Uterus (tissue), 4 donors: ENCODE data around the gene TMCO2. TPM values are rescaled to one million over a fixed set of nuclear protein-coding genes. Genes with fewer than 3 reads are reported as not detected.
"Not testable (repeated sequence)": the region's sequence is repeated elsewhere in the genome, so short reads cannot be mapped to it uniquely, and the experiment has no call there.

ENCODE experiments used
- DNase-seq, 2 donors: peaks; one replicate each; pipeline ENCODE4 v3.0.0-alpha.2; 2019 to 2020
- H3K27ac ChIP-seq, 2 donors: fragments of 200-600 bp; sonication (generic); 1 replicate in 1 of 2; 2 replicates in 1 of 2; pipeline ENCODE4 v1.5.1; 2016 to 2018
- H3K27me3 ChIP-seq, 2 donors: fragments of 200-600 bp; sonication (generic); one replicate each; pipeline ENCODE4 v1.5.1; 2018 to 2019; ENCODE audit warnings: control low read depth in 1 of 2
- H3K36me3 ChIP-seq, 2 donors: fragments of 200-600 bp; sonication (generic); one replicate each; pipeline ENCODE4 v1.5.1; 2019; ENCODE audit warnings: control low read depth in 1 of 2
- H3K4me1 ChIP-seq, 2 donors: fragments of 200-600 bp; sonication (generic); one replicate each; pipeline ENCODE4 v1.5.1; 2018 to 2019; ENCODE audit warnings: control low read depth in 1 of 2
- H3K4me3 ChIP-seq, 2 donors: fragments of 200-600 bp; sonication (generic); 1 replicate in 1 of 2; 2 replicates in 1 of 2; pipeline ENCODE4 v1.5.1; 2018 to 2019; ENCODE audit warnings: mild to moderate bottlenecking in 1 of 2
- H3K9me3 ChIP-seq, 2 donors: fragments of 200-600 bp; sonication (generic); one replicate each; pipeline ENCODE4 v1.5.1; 2019; ENCODE audit warnings: control low read depth in 1 of 2
- POLR2A ChIP-seq, 2 donors: fragments of 450-650 bp; IDR thresholded peaks; one replicate each; pipeline ENCODE4 v1.6.1; 2016; ENCODE audit warnings: antibody characterized with exemption in 2 of 2, mild to moderate bottlenecking in 1 of 2, moderate library complexity in 1 of 2
- intact Hi-C: fragments of 100-400 bp; cut with DNase I; formaldehyde crosslinking; loops from one replicate; pipeline ENCODE4 v1.15.1; 2023; ENCODE audit warnings: low total_unique reads
- total RNA-seq, 4 donors: library from RNA; depleted of rRNA in 3 of 4; stranded (reverse); fragments of >200 nt in 3 of 4; gene quantifications; one replicate each; pipeline versions ENCODE4 v1.1.0 to v1.2.4, GENCODE V29; 2014 to 2023
- TF ChIP-seq, protein P1 (sequence below), 4 experiments: fragments of 200-600 bp in 2 of 4; fragments of 450-650 bp in 2 of 4; sonication (generic) in 2 of 4; IDR thresholded peaks; one replicate each; pipeline ENCODE4 v1.5.1; 2016 to 2019; ENCODE audit warnings: antibody characterized with exemption in 4 of 4, mild to moderate bottlenecking in 2 of 4, moderate library complexity in 1 of 4
- donor health status: DM: yes; HTN: yes; CAD: no.

TMCO2 gene
- not detected for total RNA-seq

DNA sequence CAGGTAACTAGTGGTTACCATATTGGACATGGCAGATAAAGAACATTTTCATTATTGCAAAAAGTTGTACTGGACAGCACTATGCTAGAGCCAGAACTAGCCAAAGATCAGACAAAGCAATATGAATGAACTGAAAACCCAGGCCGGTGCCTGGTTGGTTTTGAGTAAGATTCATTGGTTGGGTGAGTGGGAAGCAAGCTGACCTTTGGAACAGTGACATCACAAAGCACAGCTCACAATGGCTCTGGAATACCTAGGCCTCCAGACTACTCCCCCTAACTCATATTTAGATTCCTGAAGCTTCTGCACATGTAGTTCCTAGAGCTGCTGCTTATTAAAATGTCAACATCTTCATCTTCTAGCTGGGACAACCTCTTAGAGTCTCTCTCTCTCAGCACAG lies at the start of gene TMCO2:
TMCO2 (plus strand) TSS at position 283 of the 400 bp plus-strand sequence; CDS start at position 340, 57 bp downstream.
- no peaks in the 10 kb centered on the region for H3K36me3 ChIP-seq
- no peaks in the 10 kb centered on the region for H3K27me3 ChIP-seq
- no peak for DNase-seq
- H3K9me3 ChIP-seq, result no peaks in the 10 kb centered on the region
- H3K27ac ChIP-seq, result no peak within 1 kb of the TSS
- TF ChIP-seq, protein P1, sequence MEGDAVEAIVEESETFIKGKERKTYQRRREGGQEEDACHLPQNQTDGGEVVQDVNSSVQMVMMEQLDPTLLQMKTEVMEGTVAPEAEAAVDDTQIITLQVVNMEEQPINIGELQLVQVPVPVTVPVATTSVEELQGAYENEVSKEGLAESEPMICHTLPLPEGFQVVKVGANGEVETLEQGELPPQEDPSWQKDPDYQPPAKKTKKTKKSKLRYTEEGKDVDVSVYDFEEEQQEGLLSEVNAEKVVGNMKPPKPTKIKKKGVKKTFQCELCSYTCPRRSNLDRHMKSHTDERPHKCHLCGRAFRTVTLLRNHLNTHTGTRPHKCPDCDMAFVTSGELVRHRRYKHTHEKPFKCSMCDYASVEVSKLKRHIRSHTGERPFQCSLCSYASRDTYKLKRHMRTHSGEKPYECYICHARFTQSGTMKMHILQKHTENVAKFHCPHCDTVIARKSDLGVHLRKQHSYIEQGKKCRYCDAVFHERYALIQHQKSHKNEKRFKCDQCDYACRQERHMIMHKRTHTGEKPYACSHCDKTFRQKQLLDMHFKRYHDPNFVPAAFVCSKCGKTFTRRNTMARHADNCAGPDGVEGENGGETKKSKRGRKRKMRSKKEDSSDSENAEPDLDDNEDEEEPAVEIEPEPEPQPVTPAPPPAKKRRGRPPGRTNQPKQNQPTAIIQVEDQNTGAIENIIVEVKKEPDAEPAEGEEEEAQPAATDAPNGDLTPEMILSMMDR (IDR thresholded peaks at IDR 0.05), result no peak
- no peak for TF ChIP-seq POLR2A (IDR thresholded peaks at IDR 0.05)
- no peak within 1 kb of the TSS for H3K4me3 ChIP-seq
- H3K4me1 ChIP-seq, result no peaks in the 10 kb centered on the region
- intact Hi-C loops, result no loop called here

DNA sequence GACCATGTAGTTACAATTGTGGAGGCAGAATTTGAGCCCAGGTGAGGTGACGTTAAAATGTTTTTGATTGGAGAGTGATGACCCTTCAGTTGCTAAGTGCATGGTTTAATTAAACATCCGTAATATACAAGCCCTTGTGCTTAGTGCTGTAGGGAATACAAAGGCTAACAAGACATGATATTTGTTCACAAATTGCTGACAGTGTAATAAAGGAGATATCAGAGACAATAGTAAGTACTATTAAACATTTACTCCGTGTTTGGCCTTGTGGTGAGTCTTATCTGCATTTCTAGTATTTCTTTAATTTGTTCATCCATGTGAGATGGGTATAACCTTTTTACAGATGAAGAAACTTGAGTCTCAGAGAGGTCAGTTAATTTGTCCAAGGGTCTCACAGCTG lies 48.6 kb upstream of the TMCO2 start:
- Histone ChIP-seq H3K4me3 (no peak overlapping the region), H3K36me3 (no peaks in the 10 kb centered on the region), H3K27ac (no peak overlapping the region), H3K9me3 (no peaks in the 10 kb centered on the region), H3K4me1 (no peaks in the 10 kb centered on the region), H3K27me3 (no peaks in the 10 kb centered on the region)
- no peak for TF ChIP-seq POLR2A (IDR thresholded peaks at IDR 0.05)
- TF ChIP-seq, protein P1 (IDR thresholded peaks at IDR 0.05), result no peak
- intact Hi-C loops, result no loop called here
- no peak for DNase-seq

DNA sequence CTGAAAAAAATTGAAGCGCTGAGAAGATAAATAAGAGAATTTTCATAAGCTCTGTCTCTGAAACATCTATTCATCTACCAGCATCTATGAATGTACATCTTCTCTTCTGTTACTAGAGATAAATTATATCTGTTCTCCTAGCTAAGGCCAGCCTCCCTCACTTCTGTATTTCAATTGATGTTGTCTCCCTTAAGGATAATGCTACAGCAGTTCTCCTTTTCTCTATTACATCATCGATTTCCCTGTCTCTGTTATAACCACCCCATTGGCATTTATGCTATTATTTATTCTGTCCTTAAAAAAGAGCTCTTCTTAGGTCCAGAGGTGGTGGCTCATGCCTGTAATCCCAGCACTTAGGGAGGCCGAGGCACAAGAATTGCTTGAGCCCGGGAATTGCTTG lies 42.9 kb upstream of the TMCO2 start:
- H3K27me3 ChIP-seq, result no peaks in the 10 kb centered on the region
- no peak for DNase-seq
- no peak overlapping the region for H3K27ac ChIP-seq
- intact Hi-C loops, result no loop called here
- no peaks in the 10 kb centered on the region for H3K4me1 ChIP-seq
- no peaks in the 10 kb centered on the region for H3K9me3 ChIP-seq
- H3K36me3 ChIP-seq, result no peaks in the 10 kb centered on the region
- TF ChIP-seq POLR2A (IDR thresholded peaks at IDR 0.05), result no peak
- TF ChIP-seq, protein P1 (IDR thresholded peaks at IDR 0.05), result no peak
- no peak overlapping the region for H3K4me3 ChIP-seq

DNA sequence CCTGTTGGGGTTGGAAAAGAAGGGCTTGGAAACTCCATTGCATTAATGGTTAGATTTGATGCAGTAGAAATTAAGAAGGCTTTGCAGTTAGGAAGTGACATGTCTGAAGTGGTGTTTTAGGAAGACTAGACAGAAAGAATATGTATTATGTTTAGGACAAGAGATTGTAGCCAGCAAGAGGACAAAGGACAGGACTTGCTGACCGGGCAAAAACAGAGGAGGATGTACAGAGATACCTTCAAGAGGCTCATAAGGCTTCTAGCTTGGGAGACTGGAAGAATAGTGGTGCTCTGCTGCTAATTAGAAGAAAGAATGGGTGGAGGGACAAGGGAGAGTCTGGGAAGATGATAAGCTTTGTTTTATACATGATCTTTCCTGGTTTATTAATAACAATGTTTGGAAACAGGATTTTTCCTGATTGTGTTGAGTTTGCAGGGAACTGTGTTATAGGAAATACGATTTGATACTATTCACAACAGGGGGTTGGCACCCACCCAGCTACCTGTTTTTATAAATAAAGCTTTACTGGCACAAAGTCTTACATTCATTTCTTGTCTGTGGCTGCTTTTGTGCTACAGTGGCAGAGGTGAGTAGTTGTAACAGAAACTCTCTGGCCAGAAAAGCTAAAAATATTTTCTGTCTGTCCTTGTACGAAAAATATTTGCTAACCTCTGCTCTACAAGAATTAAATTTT lies 37.1 kb upstream of the TMCO2 start:
- H3K4me3 ChIP-seq, result no peak overlapping the region
- H3K36me3 ChIP-seq, result no peaks in the 10 kb centered on the region
- no peaks in the 10 kb centered on the region for H3K4me1 ChIP-seq
- no peak for TF ChIP-seq POLR2A (IDR thresholded peaks at IDR 0.05)
- TF ChIP-seq, protein P1 (IDR thresholded peaks at IDR 0.05), result no peak
- intact Hi-C loops, result no loop called here
- H3K9me3 ChIP-seq, result no peaks in the 10 kb centered on the region
- H3K27ac ChIP-seq, result no peak overlapping the region
- DNase-seq, result no peak
- no peaks in the 10 kb centered on the region for H3K27me3 ChIP-seq

DNA sequence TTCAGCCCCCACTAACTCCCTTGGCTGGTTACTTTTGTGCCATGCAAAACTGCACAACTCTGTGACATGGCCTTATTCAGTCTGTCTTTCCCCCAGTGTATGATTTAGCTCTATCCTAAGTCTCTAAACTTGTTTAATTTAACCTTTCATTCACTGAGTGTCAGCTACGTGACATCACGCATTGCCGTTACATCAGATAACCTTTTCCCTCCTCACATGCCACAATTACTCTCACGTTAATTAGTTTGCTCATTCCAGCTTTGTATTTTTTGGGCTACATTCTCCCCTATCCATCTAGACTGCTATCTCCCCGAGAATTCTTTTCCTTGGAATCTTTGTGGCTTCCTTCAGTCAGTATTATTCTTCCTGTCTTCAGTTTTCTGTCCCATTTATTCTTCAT lies 29.4 kb upstream of the TMCO2 start:
- no peak for DNase-seq
- Histone ChIP-seq H3K4me1 (no peaks in the 10 kb centered on the region), H3K27ac (no peak overlapping the region), H3K9me3 (no peaks in the 10 kb centered on the region), H3K27me3 (no peaks in the 10 kb centered on the region), H3K4me3 (no peak overlapping the region), H3K36me3 (no peaks in the 10 kb centered on the region)
- intact Hi-C loops, result no loop called here
- TF ChIP-seq, protein P1 (IDR thresholded peaks at IDR 0.05), result no peak
- TF ChIP-seq POLR2A (IDR thresholded peaks at IDR 0.05), result no peak

DNA sequence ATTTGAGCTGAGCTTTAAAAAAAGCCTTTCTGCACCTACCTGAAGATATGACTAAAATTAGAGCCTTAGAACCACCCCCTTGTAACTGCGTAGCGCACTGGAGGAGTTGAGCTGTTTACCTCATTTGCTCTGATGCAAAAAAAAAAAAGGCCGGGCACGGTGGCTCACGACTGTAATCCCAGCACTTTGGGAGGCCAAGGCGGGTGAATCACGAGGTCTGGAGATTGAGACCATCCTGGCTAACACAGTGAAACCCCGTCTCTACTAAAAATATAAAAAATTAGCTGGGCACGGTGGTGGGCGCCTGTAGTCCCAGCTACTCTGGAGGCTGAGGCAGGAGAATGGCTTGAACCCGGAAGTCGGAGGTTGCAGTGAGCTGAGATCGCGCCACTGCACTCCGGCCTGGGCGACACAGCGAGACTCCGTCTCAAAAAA lies 26.2 kb upstream of the TMCO2 start:
- H3K27ac ChIP-seq, H3K27me3 ChIP-seq, DNase-seq, H3K4me3 ChIP-seq, H3K36me3 ChIP-seq, intact Hi-C loops, H3K4me1 ChIP-seq, H3K9me3 ChIP-seq: not testable (repeated sequence)
